Kidney epithelial cell (primary cell): ENCODE data around the gene TMPRSS13. TPM values are rescaled to one million over a fixed set of nuclear protein-coding genes. Genes with fewer than 3 reads are reported as not detected.

Experiments
- DNase-seq: peaks from one replicate; pipeline ENCODE4 v3.0.0-alpha.2; 2010; ENCODE audit warnings: low read depth
- H3K27me3 ChIP-seq: 2 replicates; pipeline ENCODE4 v1.6.0; 2011; ENCODE audit warnings: low read length; ENCODE audit not compliant: control insufficient read depth, insufficient read depth
- H3K36me3 ChIP-seq: 2 replicates; pipeline ENCODE4 v1.5.1; 2011; ENCODE audit warnings: low read length; ENCODE audit not compliant: control insufficient read depth, insufficient read depth
- H3K4me3 ChIP-seq: 2 replicates; pipeline ENCODE4 v1.5.1; 2011; ENCODE audit warnings: low read depth, mild to moderate bottlenecking, control low read depth, low read length
- total RNA-seq: library from RNA; depleted of rRNA; stranded (reverse); fragments of >200 nt; gene quantifications from 2 replicates; pipeline ENCODE4 v1.2.3, GENCODE V29; 2015
- TF ChIP-seq, protein P1 (sequence below): IDR thresholded peaks from 2 replicates; pipeline ENCODE4 v1.5.1; 2011; ENCODE audit warnings: mild to moderate bottlenecking, moderate library complexity, low read length, control low read depth, inconsistent platforms; ENCODE audit not compliant: insufficient read depth, poor library complexity, severe bottlenecking

The TMPRSS13 gene
- total RNA-seq, 1 donor from 2014 or later, result not detected

DNA sequence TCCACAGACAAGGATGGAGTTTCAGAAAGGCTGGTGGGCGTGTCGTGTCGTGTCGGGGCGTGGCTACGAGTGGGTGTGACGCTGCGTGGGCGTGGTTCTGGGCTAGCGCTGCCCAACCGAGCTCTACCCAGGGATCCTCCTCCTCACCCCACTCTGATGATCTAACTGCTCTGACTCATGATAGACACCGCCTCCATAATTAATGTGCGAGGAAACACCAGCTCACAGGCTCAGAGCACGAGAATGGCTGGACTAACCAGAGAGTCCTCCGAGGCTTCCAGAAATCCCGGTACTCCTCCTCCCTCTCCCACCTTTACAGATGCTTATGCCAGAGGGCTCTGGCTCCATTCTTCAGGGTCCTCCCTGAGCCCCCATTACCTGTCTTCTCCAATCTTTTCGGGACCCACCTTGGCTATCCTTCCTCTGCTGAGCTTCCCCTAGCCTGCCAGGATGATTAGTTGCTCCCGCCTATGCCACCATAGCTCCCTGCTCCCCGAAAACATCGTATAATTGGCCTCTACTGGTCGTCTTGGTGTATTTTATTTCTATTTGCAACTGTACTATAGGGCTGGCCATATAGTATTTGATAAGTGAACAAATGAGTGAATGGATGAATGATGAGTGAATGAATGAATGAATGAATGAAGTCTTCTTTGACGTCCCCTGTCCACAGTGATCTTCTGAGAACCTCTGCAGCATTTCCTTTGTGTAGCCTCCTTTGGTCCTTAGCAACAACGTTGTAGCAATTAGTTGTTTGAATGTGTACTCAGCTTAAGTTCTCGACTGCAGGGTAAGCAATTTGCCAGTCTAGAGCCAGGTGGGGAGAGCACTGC lies 21.7 kb downstream of the TMPRSS13 start:
- DNase-seq, result peak; percentile 88
- TF ChIP-seq, protein P1, sequence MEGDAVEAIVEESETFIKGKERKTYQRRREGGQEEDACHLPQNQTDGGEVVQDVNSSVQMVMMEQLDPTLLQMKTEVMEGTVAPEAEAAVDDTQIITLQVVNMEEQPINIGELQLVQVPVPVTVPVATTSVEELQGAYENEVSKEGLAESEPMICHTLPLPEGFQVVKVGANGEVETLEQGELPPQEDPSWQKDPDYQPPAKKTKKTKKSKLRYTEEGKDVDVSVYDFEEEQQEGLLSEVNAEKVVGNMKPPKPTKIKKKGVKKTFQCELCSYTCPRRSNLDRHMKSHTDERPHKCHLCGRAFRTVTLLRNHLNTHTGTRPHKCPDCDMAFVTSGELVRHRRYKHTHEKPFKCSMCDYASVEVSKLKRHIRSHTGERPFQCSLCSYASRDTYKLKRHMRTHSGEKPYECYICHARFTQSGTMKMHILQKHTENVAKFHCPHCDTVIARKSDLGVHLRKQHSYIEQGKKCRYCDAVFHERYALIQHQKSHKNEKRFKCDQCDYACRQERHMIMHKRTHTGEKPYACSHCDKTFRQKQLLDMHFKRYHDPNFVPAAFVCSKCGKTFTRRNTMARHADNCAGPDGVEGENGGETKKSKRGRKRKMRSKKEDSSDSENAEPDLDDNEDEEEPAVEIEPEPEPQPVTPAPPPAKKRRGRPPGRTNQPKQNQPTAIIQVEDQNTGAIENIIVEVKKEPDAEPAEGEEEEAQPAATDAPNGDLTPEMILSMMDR, result no peak
- no peaks in the 10 kb centered on the region for H3K36me3 ChIP-seq
- H3K27me3 ChIP-seq, result no peaks in the 10 kb centered on the region
- H3K4me3 ChIP-seq, result no peak overlapping the region

DNA sequence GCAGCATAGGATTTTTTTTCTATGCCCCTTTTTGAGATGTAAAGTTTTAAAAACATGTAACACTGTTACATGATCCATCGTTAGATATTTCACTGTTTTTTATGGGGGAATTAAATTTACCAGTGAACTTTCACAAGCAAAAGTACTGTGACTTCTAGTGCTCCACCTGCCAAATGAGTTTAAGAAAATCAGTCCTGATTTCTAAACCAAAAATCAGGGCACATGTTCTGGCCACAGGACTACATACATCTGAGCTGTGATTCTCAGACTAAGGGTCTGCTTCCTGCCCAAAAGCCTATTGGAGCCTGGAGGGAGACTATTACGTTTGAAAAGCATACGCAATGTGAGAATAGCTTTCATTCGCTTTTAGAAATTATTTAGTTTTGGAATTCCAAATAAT lies 22.5 kb downstream of the TMPRSS13 start:
- no peaks in the 10 kb centered on the region for H3K27me3 ChIP-seq

DNA sequence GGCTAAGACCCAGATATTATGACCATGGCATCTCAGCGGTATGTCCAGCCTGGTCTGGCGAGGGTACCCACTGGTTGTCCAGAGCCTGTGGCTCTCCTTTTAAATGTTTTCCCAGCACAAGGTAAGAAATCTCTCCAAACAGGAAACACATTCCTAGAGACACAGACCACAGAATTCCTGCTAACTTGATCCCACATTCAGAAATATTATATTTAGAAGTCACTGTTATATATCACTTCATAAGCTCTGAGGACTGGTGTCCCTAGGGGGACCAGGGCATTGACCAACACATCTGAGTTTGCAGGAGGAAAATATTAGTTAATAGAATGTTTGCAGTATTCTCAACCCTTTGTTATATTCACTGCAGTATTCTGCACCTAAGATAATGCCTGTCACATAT lies 23.1 kb downstream of the TMPRSS13 start:
- H3K4me3 ChIP-seq, result no peak overlapping the region
- no peaks in the 10 kb centered on the region for H3K27me3 ChIP-seq
- DNase-seq, result no peak
- TF ChIP-seq, protein P1, result no peak
- no peaks in the 10 kb centered on the region for H3K36me3 ChIP-seq

More for the DNA sequence above, 22.5 kb downstream of the TMPRSS13 start:
- DNase-seq, result no peak
- no peak overlapping the region for H3K4me3 ChIP-seq
- TF ChIP-seq, protein P1, result no peak
- H3K36me3 ChIP-seq, result no peaks in the 10 kb centered on the region

DNA sequence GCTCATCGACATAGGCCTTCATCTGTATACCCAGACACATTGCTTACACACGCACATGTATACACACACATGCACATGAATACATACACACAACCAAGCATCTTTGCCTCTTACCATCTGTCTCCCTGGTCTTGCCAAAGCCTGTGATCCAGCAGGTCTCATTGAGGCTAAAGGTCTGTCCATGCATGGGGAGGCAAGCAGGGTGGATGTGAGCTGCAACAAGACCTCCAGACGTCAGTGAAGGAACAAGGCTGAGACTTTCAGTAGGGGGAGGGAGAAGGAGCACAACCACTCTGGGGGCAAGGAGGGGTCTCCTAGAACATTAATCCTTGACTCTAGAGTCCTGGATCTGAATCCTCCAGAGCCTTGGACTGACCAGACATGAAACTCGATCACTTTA lies 23.7 kb downstream of the TMPRSS13 start:
- no peaks in the 10 kb centered on the region for H3K36me3 ChIP-seq
- no peak for DNase-seq
- H3K4me3 ChIP-seq, result no peak overlapping the region
- TF ChIP-seq, protein P1, result no peak
- H3K27me3 ChIP-seq, result no peaks in the 10 kb centered on the region

DNA sequence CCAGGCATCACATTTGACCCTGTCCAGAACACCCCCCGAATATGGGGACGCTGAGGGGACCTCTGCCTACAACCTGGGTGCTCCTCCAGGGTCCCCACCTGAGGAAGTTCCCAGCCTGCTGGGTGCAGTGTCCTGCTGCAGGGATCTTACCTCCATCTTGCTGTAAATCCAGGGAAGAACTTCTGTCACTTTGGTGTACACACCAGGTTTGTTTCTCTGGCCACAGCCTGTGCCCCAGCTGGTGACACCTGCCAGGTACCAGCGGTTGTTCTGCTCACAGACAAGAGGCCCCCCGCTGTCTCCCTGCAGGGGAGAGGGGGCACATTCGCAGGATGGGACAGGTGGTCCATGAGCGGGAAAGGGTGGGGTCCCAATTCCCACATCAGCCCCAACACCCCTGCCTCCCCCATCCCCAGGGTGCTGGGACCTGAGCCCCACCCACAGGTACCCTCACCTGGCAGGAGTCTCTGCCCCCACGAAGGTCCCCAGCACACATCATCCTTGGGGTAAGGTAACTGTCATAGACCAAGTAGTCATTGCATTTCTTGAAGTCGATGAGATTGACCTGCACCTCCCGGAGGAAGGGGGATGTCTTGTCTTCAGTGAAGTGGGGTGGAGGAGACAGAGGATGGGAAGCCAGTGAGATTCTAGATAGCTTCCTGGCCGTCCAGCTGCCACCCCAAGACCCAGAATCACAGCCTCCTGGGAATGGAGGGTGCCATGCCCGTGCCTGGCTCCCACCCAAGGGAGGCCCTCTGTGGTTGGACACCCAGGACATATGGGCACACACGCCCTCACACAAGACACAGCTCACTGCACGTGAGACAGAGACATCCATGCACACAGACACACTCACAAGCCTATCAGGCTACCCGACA lies 25.5 kb downstream of the TMPRSS13 start:
- TF ChIP-seq, protein P1, result no peak

More for the DNA sequence above, 25.5 kb downstream of the TMPRSS13 start:
- Histone ChIP-seq H3K36me3 (no peaks in the 10 kb centered on the region), H3K27me3 (no peaks in the 10 kb centered on the region), H3K4me3 (no peak overlapping the region)
- DNase-seq, result no peak
